Cardiac muscle cell (in vitro differentiated cells and primary cell): Measurements from ENCODE around the gene CH25H. TPM values are rescaled to one million over a fixed set of nuclear protein-coding genes. Genes with fewer than 3 reads are reported as not detected.

Experiments
- DNase-seq, 2 donors: peaks; one replicate each; pipeline versions ENCODE4 v3.0.0 to v3.0.0-alpha.2; 2010 to 2017; ENCODE audit warnings: low read depth in 1 of 2, low spot score in 1 of 2
- H3K27ac ChIP-seq: fragments of 200-600 bp; sonication (generic); 2 replicates; pipeline ENCODE4 v1.5.1; 2016
- H3K27me3 ChIP-seq: fragments of 200-600 bp; sonication (generic); 2 replicates; pipeline ENCODE4 v1.6.0; 2016; ENCODE audit warnings: control low read depth
- H3K36me3 ChIP-seq: fragments of 200-600 bp; sonication (generic); 2 replicates; pipeline ENCODE4 v1.5.1; 2016; ENCODE audit warnings: control low read depth
- H3K4me1 ChIP-seq: fragments of 200-600 bp; sonication (generic); 2 replicates; pipeline ENCODE4 v1.8.1; 2017; ENCODE audit warnings: low read depth, mild to moderate bottlenecking, mixed run types
- H3K4me3 ChIP-seq: fragments of 200-600 bp; sonication (generic); 2 replicates; pipeline ENCODE4 v1.5.1; 2016; ENCODE audit warnings: mild to moderate bottlenecking
- H3K9me3 ChIP-seq: fragments of 200-600 bp; sonication (generic); 2 replicates; pipeline ENCODE4 v1.5.1; 2017; ENCODE audit warnings: low read depth, mild to moderate bottlenecking, control low read depth
- CTCF ChIP-seq: IDR thresholded peaks from 2 replicates; pipeline ENCODE4 v1.5.1; 2012; ENCODE audit warnings: low read depth, mild to moderate bottlenecking, low read length
- polyA plus RNA-seq: library from polyadenylated mRNA; unstranded; fragments of >200 nt; fragmentation: Nextera tagmentation; extraction: Ambion mirVana; gene quantifications from 2 replicates; pipeline ENCODE4 v1.2.1, GENCODE V29; 2016
- total RNA-seq: library from RNA; depleted of rRNA; stranded (reverse); fragments of >200 nt; gene quantifications from 2 replicates; pipeline ENCODE4 v1.2.3, GENCODE V29; 2016

CH25H gene
- total and polyA plus RNA-seq, 2 experiments from 2014 or later = not detected

DNA sequence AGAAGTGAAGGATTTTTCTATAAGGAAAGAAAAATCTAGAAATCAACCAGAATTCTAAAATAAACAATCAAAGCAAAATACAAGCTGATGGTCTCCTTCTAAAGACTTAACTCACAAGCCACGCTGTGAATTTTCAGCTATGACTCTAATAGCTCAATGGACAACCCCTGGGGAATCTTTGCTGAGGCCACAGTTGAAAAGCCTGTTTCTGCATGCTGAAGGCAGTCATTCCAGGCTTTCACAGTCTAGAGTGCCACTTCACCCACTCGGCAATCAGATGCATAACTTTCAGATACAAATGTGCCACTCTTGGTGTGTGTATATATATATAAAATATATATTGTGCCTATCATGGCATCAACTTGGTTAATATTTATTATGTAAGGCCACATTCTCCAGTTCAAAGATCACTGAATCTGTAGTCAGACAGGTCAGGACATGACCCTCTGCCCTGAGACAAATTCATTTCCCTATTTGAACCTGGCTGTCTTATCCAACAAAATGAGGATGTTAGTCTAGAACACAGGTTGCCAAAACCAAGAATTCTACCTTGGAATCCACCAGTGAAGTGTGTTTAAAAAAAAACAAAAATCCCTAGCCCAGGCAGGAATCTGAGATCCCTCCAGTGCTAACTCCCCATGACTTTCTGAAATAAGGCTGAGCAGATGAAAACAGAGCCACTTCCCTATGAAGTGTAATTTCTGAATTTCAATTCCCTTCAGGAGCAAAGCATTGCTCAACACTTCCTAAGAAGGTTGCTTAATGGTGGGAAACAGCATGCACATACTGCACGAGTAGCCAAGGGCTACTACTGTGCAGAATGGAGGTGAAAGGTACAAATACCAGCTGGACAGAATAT lies 34.6 kb upstream of the CH25H start:
- DNase-seq = peak in 1 of 2 donors; percentile 86
- no peak for TF ChIP-seq CTCF
- Histone ChIP-seq H3K27ac (no peak overlapping the region), H3K27me3 (peaks cover 12% of the 10 kb centered on the region), H3K4me3 (no peak overlapping the region), H3K36me3 (no peaks in the 10 kb centered on the region), H3K9me3 (no peaks in the 10 kb centered on the region), H3K4me1 (no peaks in the 10 kb centered on the region)

DNA sequence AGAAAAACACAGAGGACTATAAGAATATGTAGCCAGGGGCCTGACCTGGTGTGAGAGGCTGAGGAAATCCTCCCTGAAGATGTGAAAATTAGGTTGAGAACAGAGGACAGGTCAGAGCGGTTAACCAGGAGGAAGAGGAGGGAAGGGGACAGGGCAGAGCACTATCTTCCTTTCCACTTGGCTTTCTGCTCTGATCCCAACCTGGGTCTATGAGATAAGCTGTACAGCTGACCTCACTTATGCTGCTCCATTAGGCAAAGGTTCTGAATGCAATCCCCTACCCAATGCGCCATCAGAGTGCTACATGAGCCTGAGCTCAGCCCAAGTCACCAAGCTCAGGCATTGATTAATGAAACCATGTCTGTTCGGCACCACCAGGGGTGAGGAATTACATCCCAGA lies 33.9 kb upstream of the CH25H start:
- Histone ChIP-seq H3K9me3 (no peaks in the 10 kb centered on the region), H3K27ac (no peak overlapping the region), H3K27me3 (peaks cover 15% of the 10 kb centered on the region), H3K4me1 (no peaks in the 10 kb centered on the region), H3K36me3 (no peaks in the 10 kb centered on the region), H3K4me3 (no peak overlapping the region)
- TF ChIP-seq CTCF = no peak
- DNase-seq = no peak

DNA sequence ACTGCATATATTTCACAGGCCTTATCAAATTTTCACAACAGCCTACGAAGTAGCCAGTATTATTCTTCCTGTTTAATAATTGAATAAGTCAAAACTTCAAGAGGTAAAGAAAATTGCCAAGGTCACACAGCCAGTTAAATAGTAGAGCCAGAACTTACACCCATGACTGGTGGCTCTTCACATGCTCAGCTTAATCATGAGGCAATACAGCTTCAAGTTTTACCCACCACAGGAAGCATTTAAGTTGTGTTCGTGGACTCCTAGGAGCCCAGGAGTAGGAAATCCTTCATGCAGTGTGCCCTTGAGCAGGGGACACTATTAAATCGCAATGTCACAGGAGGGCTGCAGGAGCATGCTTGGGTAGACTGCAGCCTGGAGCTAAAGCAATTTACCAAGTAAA lies 33.4 kb upstream of the CH25H start:
- H3K4me1 ChIP-seq = no peaks in the 10 kb centered on the region
- H3K36me3 ChIP-seq = no peaks in the 10 kb centered on the region
- DNase-seq = no peak
- H3K27me3 ChIP-seq = peaks cover 15% of the 10 kb centered on the region
- TF ChIP-seq CTCF = no peak
- no peak overlapping the region for H3K4me3 ChIP-seq
- H3K27ac ChIP-seq = no peak overlapping the region
- H3K9me3 ChIP-seq = no peaks in the 10 kb centered on the region

GRCh38 chr10:89238956-89239644 lies 32.0 kb upstream of the CH25H start:
- H3K27ac ChIP-seq = no peak overlapping the region
- H3K4me1 ChIP-seq = no peaks in the 10 kb centered on the region
- TF ChIP-seq CTCF = no peak
- no peaks in the 10 kb centered on the region for H3K9me3 ChIP-seq
- no peak overlapping the region for H3K4me3 ChIP-seq
- peak in 1 of 2 donors; percentile 64 for DNase-seq
- H3K27me3 ChIP-seq = peaks cover 15% of the 10 kb centered on the region
- H3K36me3 ChIP-seq = no peaks in the 10 kb centered on the region

GRCh38 chr10:89237849-89238248 lies 30.7 kb upstream of the CH25H start:
- H3K27ac ChIP-seq = no peak overlapping the region
- no peaks in the 10 kb centered on the region for H3K9me3 ChIP-seq
- H3K36me3 ChIP-seq = no peaks in the 10 kb centered on the region
- TF ChIP-seq CTCF = no peak
- H3K27me3 ChIP-seq = peaks cover 21% of the 10 kb centered on the region
- H3K4me1 ChIP-seq = no peaks in the 10 kb centered on the region
- no peak overlapping the region for H3K4me3 ChIP-seq
- DNase-seq = no peak
